Measurements from ENCODE around the gene SNX19. TPM values are rescaled to one million over a fixed set of nuclear protein-coding genes. Genes with fewer than 3 reads are reported as not detected.

Gene SNX19
- polyA plus RNA-seq, 10 donors: 24.6 to 37.6 (median 33.0) TPM

DNA sequence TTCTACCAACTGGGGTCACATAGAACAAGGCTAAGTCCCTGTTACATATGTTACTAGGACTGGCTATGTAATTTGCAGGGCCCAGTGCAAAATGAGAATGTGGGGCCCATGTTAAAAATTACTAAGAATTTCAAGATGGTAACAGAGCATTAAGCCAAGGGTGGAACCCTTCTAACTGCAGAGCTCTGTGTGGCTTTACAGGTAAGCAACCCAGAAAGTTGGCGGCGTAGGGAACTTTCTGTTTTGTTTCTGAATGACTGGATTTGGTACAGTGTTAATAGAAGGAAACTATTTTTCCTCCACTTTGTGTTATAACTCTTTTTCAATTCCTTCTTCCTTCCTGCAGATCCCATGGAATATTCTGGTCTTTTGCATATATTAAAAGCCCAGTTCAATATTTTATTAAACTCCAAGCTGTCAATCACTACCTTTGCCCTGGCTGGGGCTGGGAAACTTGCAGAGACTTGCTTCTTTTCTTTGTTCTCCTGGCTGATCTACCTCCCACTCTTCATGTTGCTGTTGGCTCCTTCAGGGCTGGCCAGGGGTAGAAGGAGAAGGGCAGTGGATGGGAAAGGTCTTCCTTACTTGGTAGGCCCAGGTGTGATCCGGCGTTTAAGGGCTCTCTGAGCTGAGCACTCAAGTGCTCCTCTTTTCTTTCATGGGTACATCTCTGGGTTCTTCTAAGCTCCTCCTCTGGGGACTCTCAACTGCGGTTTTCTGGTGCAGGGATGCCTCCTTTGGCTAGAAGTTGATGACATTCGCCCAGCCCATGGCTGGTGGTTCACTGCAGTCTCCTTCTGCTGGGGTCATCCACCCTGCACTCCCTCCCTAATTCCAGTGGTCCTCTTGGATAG lies 67.7 kb downstream of the SNX19 start:
- no peak for DNase-seq

DNA sequence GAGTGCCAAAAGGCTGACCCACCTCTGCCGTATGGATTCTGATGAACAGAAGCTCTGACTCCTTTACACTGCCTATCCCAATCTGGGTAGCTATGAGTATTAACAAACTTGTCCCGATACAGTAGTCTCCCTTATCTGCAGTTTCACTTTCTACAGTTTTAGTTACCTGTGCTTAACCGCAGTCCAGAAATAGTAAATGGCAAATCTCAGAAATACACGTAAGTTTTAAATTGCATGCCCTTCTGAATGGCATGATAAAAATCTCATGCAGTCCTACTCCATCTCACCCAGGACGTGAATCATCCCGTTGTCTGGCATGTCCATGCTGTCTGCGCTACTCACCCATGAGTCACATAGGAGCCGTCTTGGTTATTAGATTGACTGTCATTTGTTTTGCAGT lies 68.8 kb downstream of the SNX19 start:
- peak in 1 of 3 donors; percentile 74 for DNase-seq

DNA sequence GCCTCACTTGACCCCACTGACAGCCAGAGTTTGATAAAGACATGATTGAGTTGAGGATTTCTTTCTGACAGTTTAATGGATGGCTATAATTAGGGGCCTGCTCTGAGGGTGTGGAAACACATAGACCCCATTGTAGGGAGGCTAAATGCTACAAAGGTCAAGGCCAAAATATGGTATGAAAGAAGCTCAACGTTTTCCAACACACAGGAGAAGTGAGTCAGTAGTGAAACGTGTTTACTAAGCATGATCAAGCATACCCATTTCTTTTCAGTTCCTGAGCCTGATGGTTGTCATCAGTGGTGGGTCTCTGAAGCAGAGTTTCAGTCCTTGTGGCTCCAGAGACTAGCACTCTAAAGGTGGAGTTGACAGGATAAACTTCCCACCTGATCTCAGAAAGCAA lies 69.7 kb downstream of the SNX19 start:
- DNase-seq: no peak

DNA sequence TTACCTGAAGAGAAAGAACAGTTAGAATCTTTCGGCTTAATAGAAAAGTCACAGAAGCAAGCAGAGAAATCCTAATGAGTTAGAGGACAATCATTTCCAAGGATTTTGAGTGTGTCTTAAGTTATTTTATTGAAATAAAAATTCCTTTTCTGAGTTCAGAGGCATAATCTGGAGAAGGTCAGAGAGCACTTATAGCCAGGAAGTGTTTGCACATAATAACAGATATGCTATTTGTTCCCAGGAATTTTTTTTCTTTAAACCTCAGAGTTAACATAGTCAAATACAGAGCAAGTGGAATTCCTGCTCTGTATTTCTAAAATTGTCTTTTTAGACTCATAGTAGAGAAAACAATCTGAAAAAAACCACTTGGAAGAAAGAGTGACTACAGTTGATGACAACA lies 74.3 kb downstream of the SNX19 start:
- no peak for DNase-seq

DNA sequence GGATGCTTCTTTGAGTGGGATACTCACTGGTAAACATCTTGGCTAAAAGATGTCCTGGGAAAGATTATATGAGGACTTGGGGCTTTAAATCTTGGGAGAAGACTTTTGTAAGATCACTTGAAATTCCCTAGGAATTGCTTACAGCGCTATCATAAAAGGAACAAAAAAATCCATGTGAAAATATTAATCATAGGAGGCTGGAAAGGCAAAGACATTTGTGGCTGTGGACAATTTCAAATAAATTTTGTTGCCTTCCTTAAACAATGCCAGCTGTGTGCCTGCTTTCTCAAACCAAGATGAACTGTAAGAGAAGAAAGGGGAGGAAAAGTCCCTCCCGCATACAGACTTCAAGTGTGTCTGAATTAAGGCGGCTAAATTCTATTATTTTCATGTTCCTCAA lies 75.6 kb downstream of the SNX19 start:
- no peak for DNase-seq

DNA sequence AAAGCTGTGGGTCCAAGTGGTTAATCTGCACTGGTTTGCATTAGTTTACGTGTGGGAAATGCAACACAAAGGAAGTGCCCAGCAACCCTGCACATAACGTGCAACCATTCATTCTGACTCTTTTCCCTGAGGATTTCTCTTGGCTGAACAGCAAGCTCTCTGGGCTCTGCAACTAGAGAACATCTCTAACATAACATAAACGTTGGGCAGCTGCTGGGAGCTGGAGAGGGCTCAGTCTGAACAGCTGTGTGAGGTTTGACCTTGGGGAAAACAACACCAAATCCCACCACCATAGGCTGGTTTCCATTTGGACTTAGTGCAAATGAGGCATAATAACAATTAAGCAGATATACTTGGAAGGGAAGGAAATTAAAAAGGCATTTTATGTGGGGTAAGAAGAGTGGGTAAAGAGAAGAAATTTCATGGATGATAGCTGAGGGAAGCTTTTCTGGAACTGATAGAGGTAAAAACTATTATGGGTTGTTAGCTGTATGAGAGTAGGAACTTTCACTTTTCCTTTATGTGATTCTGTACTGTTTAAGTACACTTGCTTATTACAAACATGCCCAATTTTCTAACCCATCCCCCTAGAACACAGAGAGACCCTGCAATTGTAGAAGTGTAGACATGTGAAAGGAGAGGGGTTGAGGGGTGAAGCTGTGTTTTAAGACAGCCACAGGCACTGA lies 76.2 kb downstream of the SNX19 start:
- peak; percentile 55 to 85 (median 65) for DNase-seq

DNA sequence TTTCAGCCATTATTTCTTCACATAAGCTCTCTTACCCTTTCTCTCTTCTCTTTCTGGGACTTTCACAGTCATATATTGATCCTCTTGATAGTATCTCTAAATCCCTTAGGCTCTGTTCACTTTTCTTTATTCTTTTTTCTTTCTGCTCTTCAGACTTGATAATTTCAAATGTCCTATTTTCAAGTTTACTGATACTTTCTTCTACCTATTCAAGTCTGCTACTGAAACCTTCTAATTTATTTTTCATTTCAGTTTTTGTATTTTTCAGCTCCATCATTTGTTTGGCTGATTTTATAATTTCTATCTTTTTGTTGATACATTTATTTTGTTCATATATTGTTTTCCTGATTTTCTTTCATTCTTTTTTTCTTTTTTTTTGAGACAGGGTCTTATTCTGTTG lies 79.1 kb downstream of the SNX19 start:
- no peak for DNase-seq

DNA sequence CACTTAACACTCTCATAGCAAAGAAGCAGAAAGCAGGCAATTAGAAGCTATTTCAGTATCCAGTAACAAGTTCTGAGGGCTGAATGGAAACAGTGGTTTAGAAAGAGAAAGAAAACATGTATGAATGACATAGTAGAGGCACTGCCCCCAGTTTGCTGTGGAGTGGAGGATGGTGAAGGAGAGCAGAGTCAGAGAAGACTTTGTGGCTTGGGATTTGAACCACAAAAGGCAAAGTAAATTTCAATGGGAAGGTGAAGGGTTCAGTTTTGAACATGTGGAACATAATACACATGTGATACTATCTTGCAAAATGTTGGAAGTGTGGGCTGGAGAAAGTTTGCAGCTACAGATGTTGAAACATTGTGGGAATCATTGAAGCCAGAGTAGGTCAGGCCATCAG lies 81.4 kb downstream of the SNX19 start:
- no peak for DNase-seq

DNA sequence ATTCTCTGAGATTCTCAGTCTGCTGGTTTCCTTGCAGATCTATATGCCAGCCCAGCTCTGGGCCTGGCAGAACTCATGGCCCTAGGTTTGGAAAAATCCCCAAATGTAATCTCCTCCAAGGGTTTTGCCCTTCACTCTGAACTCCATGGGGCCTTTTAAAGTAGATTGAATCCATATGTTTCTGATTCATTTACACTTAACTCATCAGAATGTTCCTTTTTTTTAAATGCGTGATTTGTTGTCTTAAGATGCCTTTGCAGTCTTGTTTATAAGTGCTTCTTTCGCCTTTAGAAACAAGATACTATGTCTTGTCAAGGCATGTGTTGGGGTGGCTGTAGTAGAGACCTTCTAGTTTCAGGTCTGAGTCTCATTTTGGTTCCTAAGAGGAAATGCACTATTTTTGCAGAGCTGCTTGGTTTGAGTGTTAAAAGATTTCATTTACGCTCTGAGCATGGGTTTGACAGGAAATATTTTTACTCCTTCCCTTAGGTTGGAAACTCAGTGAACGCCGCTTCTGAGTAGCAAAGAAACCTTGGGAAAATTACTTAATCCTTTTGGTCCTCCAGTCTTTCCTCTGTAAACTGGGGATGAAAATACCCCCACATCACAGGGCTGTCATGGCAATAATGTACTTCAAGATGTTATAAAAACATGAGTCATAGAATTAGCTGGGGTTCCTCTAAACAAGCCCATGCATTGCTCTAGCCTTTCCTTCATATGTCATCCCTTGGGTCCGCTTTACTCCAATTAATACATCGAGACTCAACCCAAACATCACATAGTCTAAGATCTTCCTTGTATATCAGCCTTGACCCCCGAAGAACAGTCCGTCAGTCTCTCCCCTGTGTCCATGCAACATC lies 83.5 kb downstream of the SNX19 start:
- peak in 1 of 3 donors; percentile 26 for DNase-seq

DNA sequence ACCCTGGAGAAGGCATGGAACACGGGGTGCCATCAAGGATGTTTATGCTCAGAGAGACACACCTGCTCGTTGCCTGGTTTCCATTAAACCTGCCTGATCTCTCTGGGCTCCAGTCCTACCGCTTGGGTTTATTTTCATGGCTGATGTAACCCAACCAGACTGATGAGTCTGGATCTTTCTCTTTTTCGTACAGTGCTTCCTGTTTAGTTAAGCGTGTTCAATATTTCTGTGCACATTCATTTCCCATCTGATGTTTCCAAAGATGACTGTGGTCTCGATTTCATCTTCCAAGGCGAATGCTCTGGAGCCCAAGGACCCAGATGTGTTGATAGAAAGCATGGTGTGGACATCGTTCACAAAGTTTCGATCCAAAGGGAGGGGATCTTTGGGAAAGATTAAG lies 84.3 kb downstream of the SNX19 start:
- DNase-seq: no peak

DNA sequence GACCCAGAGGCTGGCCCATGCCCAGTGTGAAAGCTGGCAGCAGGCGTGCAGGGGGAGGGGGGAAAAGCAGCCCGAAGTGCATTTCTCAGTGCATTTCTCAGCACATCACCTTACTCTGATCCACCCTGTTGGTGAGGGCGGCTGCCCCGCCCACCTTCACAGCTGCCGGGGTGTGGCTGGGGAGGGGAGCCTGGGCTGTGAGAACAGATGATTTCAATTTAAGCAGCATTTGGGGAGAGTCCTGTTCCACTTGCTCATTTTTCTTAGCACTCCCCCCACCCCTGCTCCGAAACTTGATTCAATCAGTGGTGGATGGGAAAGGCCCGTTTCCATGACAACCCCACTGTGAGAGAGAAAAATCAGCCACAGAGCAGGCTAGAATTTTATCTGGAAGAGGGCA lies 84.8 kb downstream of the SNX19 start:
- peak; percentile 73 to 89 (median 81) for DNase-seq

DNA sequence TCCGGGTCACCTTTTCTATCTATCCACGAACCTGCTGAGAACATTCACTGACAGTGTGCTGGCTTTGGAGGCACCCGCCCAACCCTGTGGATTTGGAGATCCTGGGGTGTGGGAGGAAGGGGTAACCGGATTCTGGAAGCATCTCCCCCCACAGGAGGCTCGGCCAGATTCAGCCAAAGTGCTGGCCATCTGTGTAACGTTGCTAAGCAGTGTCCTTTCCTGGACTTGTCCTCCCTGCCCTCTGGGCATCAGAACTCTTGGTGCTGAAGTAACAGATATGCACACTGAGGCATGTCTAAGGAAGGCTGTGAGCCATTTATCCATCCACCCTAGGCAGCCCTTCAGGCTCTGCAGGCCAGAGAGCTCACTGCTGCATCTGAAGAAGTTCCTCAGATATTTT lies 85.7 kb downstream of the SNX19 start:
- DNase-seq: no peak

DNA sequence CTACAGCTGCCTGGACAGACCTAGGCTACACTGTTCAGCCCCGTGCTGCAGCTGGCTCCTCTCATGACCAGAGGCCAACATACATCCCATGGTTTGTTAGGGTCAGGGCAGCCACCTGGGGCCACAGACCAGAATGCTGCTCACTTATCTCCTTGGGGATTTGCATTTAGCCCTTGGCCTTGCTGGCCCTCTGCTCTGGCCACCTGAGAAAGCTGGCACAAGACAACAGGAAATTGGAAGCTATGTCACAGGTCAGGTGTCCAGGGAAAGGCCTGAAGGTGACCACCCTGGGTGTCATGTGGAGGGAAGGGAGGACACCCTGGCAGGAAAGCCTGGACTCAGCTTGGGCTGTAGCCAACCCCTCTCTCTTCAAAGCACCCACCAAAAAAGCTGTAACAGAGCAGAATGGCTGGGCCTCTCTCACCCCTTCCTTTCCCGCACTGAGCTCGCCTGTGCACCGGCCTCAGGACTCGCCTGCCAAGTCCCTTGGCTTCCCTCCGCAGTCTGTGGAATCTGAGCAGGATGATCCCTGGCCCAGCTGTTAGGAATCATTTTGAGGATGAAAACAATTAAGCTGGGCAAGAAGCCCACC lies 86.3 kb downstream of the SNX19 start:
- peak; percentile 86 to 98 (median 96) for DNase-seq

DNA sequence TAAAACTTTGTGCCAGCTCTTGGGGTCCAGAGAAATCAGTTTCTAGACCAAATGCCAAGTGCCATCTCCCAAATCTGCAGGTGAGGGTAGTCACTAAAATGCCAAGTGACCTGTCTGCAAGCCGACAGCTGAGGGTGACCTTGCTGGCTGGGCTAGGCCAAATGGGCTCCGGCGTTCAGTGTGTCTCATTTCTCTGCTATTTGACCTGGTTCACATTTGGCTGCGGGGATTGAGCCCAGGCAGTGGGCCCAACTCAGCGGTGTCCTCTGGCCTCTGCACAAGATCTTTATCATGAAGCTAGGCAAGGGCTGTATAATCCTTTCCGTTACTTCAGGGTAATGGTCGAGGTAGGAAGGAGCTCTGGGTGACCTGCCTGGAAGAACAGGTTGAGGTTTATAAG lies 87.5 kb downstream of the SNX19 start:
- DNase-seq: peak in 2 of 3 donors; percentile 49 to 63

DNA sequence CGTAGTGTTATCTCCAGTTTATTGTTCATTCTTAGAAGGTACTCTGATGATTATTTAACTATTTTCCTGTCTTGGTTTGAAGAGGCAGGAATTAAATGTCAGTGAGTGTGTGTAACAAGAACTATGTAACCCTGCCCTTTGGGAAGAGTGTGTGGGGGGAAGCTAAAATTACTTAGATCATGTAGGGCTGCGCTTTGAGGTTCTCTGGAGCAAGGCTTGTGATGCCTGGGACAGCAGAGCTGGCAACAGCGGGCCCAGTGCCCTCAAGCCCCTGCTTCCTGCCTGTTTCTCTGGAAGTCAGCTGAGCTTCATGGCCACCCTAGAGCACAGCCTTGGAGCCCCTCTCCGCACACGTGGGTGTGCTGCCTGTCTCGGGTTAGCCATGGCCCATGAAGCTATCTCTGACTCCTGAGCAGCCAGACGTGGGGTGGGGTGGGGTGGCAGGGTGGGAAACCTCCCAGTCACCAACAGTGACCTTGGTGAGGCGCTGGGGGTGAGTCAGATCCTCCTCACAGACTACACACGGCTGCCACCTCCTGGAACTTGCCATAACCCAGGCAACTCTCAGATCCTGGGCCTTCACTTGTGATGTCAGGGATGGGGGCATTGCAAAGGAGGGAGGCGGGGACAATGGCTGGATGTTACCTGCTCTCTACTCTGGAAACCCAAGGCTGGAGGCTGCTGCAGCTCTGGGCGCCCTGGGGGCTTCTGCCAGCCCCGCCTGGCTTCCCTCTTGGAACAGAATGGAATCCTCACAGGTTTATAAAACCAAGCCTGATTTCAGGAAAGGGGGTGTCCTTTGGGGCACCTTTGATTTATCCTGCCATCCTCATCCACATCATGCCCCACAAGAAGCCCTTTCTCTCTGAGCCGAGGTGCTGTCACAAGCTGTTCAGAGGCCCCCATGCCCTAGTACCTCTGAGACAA lies 88.6 kb downstream of the SNX19 start:
- DNase-seq: peak in 2 of 3 donors; percentile 68 to 74

DNA sequence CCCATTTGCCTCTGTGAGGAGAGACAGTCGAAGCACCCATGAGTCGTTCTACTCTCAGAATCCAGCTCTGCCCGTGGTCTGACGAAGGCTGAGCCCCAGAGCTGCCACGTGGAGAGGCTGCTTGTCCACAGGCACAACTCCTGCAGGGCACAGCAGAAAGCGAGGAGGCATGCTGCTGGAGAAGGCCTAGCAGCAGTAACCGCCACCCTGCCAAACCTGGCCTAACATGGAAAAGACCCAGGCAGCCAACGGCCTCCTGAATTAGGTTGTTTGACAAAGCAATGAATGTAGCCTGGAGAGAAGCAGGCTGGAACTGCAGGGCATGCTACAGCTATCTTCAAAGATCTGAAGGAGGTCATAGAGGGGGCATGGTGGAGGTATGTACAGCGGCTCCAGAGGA lies 89.7 kb downstream of the SNX19 start:
- DNase-seq: no peak

DNA sequence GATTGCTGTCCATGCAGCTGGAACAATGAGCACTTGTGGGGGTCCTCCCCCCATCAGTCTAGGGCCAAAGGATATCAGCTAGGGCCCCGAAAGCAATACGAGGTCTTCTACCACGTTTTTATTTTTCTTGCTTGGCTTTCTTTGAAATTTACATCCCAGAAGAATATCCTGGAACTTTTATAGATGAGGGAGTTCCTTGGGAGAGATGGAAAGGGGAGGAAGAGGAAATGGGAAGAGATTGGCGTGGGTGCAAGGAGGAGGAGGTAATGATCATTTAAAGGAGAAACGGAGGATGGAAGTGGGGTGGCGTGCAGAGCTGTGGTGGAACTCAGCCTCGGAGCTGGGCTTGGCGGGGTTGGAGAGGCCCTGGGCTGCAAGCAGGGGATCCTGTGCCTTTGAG lies 90.3 kb downstream of the SNX19 start:
- DNase-seq: peak in 1 of 3 donors; percentile 58

DNA sequence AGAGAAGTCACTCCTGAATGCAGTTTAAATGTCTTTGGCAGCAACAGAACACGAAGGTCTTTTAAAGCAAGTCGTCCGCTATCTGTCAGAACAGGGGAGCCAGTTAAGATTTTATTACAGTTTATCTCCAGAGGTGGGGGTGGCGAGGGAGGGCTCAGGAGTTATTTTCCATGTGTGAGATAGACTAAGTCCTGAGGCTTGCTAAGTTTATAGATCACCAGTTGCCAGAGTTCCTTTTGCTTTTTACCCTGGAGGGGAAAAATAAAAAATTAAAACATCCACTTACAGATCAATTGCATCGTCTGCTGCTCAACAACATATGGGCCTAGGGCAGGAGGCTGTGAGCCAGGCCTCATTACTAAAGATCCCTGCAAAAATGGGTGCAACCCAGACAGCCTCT lies 90.7 kb downstream of the SNX19 start:
- peak in 1 of 3 donors; percentile 81 for DNase-seq
